ENCODE results near the gene HSF5. TPM values are rescaled to one million over a fixed set of nuclear protein-coding genes. Genes with fewer than 3 reads are reported as not detected.

HSF5 gene
- total RNA-seq, 2 experiments from 2014 or later, result 0.22 TPM; not detected in 1

GRCh38 chr17:58527306-58527705, 39.1 kb upstream of the HSF5 start:
- H3K9me2 ChIP-seq (ENCODE audit: insufficient read depth, low read length), result no peaks in the 10 kb centered on the region
- H3K9me3 ChIP-seq (ENCODE audit: low read length), result no peaks in the 10 kb centered on the region
- intact Hi-C loops (cut with micrococcal nuclease; ENCODE audit: unreplicated experiment), result no loop called here
- TF ChIP-seq CTCF (conservative IDR thresholded peaks at IDR 0.05; ENCODE audit: low read length) (peak; percentile 51), EZH2phosphoT487 (IDR thresholded peaks at IDR 0.05; ENCODE audit: borderline replicate concordance, low read depth, low read length) (no peak)
- no peak overlapping the region for H3K4me3 ChIP-seq (ENCODE audit: low read depth, low read length, poor library complexity, severe bottlenecking)
- peak; percentile 32 for DNase-seq (ENCODE audit: low spot score)
- H3K4me2 ChIP-seq (ENCODE audit: low read length), result no peak overlapping the region
- no peak overlapping the region for H2AFZ ChIP-seq (ENCODE audit: low read length)
- no TSS peak for BruUV-seq (replicated peaks)
- H4K20me1 ChIP-seq (ENCODE audit: insufficient read depth, low read length), result no peaks in the 10 kb centered on the region
- H3K79me2 ChIP-seq (ENCODE audit: insufficient read depth, low read depth, low read length), result no peaks in the 10 kb centered on the region
- no peak overlapping the region for H3K27ac ChIP-seq (ENCODE audit: low read depth, low read length, poor library complexity, severe bottlenecking)
- CTCF ChIA-PET (ENCODE audit: unreplicated experiment), result no interaction called here
- H3K36me3 ChIP-seq (ENCODE audit: insufficient read depth, low read length), result no peaks in the 10 kb centered on the region
- POLR2A ChIA-PET, result interaction anchor here (0.5 kb wide), 1 partner anchor 176 kb away, joined by 3 read pairs; no protein-coding TSS in a partner anchor
- no peaks in the 10 kb centered on the region for H3K4me1 ChIP-seq (ENCODE audit: insufficient read depth, low read length, poor library complexity, severe bottlenecking)

- ChIA-PET CTCF (ENCODE audit: unreplicated experiment) (no interaction called here), POLR2A (interaction anchor here (1.1 kb wide), 1 partner anchor 19 kb away, joined by 4 read pairs; a partner anchor contains a TSS)
- no TSS peak for BruUV-seq (replicated peaks)
- Histone ChIP-seq H3K36me3 (ENCODE audit: insufficient read depth, low read length) (no peaks in the 10 kb centered on the region), H4K20me1 (ENCODE audit: insufficient read depth, low read length) (no peaks in the 10 kb centered on the region), H3K79me2 (ENCODE audit: insufficient read depth, low read depth, low read length) (no peaks in the 10 kb centered on the region), H3K9me3 (ENCODE audit: low read length) (no peaks in the 10 kb centered on the region), H2AFZ (ENCODE audit: low read length) (no peak overlapping the region), H3K4me3 (ENCODE audit: low read depth, low read length, poor library complexity, severe bottlenecking) (no peak overlapping the region), H3K4me1 (ENCODE audit: insufficient read depth, low read length, poor library complexity, severe bottlenecking) (peaks cover 9% of the 10 kb centered on the region), H3K9me2 (ENCODE audit: insufficient read depth, low read length) (no peaks in the 10 kb centered on the region), H3K4me2 (ENCODE audit: low read length) (no peak overlapping the region), H3K27ac (ENCODE audit: low read depth, low read length, poor library complexity, severe bottlenecking) (no peak overlapping the region)
- TF ChIP-seq EZH2phosphoT487 (IDR thresholded peaks at IDR 0.05; ENCODE audit: borderline replicate concordance, low read depth, low read length) (no peak), CTCF (conservative IDR thresholded peaks at IDR 0.05; ENCODE audit: low read length) (no peak)
- DNase-seq (ENCODE audit: low spot score), result no peak
- intact Hi-C loops (cut with micrococcal nuclease; ENCODE audit: unreplicated experiment), result no loop called here
Observed at GRCh38 chr17:58525239-58525638, 37.0 kb upstream of the HSF5 start.

GRCh38 chr17:58521680-58522079, 33.5 kb upstream of the HSF5 start:
- H4K20me1 ChIP-seq (ENCODE audit: insufficient read depth, low read length), result no peaks in the 10 kb centered on the region
- no TSS peak for BruUV-seq (replicated peaks)
- POLR2A ChIA-PET, result no interaction called here

More at GRCh38 chr17:58521680-58522079, 33.5 kb upstream of the HSF5 start:
- no peaks in the 10 kb centered on the region for H3K9me3 ChIP-seq (ENCODE audit: low read length)
- CTCF ChIA-PET (ENCODE audit: unreplicated experiment), result no interaction called here
- peaks cover 29% of the 10 kb centered on the region for H3K4me1 ChIP-seq (ENCODE audit: insufficient read depth, low read length, poor library complexity, severe bottlenecking)
- intact Hi-C loops (cut with micrococcal nuclease; ENCODE audit: unreplicated experiment), result no loop called here
- no peak overlapping the region for H2AFZ ChIP-seq (ENCODE audit: low read length)
- no peak overlapping the region for H3K27ac ChIP-seq (ENCODE audit: low read depth, low read length, poor library complexity, severe bottlenecking)
- no peak overlapping the region for H3K4me3 ChIP-seq (ENCODE audit: low read depth, low read length, poor library complexity, severe bottlenecking)
- no peaks in the 10 kb centered on the region for H3K36me3 ChIP-seq (ENCODE audit: insufficient read depth, low read length)
- no peak for DNase-seq (ENCODE audit: low spot score)
- peaks cover 6% of the 10 kb centered on the region; the same call in 1 of the 2 replicates for H3K79me2 ChIP-seq (ENCODE audit: insufficient read depth, low read depth, low read length)
- no peaks in the 10 kb centered on the region for H3K9me2 ChIP-seq (ENCODE audit: insufficient read depth, low read length)
- H3K4me2 ChIP-seq (ENCODE audit: low read length), result no peak overlapping the region
- TF ChIP-seq CTCF (conservative IDR thresholded peaks at IDR 0.05; ENCODE audit: low read length) (no peak), EZH2phosphoT487 (IDR thresholded peaks at IDR 0.05; ENCODE audit: borderline replicate concordance, low read depth, low read length) (no peak)
